GM21381 (cell line): ENCODE data around the gene CD46.

ENCODE experiments used
- ATAC-seq: cut with Tn5 transposase; IDR thresholded peaks from one replicate; pipeline ENCODE4 v1.9.1; 2021; ENCODE audit warnings: mild to moderate bottlenecking, moderate library complexity; ENCODE audit not compliant: unreplicated experiment

CD46 gene

DNA sequence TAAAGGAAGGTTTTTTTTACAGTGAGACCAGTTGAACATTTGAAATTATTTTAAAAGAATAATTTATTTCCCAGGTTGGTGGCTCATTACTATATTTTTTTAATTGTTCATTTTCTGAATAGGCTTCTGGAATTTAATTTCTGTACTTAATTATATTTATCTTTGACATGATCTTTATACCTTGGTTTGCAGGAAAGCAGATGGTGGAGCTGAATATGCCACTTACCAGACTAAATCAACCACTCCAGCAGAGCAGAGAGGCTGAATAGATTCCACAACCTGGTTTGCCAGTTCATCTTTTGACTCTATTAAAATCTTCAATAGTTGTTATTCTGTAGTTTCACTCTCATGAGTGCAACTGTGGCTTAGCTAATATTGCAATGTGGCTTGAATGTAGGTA, 41.5 kb downstream of the CD46 start:
- no peak for ATAC-seq

DNA sequence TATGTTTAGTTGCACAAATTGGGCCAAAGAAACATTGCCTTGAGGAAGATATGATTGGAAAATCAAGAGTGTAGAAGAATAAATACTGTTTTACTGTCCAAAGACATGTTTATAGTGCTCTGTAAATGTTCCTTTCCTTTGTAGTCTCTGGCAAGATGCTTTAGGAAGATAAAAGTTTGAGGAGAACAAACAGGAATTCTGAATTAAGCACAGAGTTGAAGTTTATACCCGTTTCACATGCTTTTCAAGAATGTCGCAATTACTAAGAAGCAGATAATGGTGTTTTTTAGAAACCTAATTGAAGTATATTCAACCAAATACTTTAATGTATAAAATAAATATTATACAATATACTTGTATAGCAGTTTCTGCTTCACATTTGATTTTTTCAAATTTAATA, 43.0 kb downstream of the CD46 start:
- no peak for ATAC-seq

DNA sequence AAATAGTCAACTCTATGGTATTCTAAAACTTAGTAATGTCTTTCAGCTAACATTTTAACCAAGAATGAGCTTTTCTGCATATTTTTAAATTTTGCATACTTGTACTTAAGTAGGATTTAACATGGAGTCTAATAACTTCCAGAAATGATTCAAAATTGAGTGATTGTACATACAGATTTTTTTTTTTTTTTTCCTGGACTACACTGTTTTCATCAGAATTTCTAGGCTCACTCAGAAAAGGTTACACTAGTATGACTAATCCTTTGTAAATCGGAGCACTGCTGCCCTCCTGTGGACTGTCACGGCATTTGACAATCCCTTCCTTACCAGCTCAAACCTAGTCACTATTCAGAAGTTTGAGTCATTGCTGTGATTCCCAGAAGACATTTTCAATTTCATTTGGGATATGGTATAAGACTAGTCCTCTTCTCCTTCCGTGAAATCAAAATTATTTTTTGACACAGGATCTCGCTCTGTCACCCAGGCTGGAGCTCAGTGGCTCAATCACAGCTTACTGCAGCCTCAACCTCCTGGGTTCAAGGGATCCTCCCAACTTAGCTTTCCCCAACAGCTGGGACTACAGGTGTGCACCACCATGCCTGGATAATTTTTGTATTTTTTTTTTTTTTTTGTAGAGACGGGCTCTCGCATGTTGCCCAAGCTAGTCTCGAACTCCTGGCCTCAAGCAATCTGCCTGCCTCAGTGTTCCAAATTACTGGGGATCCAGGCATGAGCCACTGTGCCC, 45.5 kb downstream of the CD46 start:
- ATAC-seq: peak; percentile 75

DNA sequence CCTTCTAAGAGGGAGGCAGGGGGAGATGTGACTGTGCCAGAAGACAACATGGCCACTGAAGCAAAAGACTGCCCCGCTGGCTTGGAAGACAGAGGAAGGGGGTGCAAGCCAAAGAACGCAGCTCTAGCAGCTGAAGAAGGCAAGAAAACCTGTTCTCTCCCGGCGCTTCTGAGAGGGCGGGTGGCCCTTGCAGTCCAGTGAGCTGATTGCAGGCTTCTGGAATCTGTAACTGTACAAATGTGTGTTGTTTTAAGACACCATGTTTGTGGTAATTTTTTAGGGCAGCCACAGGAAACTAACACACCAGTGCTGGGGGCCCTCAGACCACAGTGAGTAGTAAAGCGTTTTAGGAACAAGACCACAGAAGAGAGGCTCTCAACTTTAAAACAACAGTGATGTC, 47.0 kb downstream of the CD46 start:
- peak; percentile 41 for ATAC-seq

DNA sequence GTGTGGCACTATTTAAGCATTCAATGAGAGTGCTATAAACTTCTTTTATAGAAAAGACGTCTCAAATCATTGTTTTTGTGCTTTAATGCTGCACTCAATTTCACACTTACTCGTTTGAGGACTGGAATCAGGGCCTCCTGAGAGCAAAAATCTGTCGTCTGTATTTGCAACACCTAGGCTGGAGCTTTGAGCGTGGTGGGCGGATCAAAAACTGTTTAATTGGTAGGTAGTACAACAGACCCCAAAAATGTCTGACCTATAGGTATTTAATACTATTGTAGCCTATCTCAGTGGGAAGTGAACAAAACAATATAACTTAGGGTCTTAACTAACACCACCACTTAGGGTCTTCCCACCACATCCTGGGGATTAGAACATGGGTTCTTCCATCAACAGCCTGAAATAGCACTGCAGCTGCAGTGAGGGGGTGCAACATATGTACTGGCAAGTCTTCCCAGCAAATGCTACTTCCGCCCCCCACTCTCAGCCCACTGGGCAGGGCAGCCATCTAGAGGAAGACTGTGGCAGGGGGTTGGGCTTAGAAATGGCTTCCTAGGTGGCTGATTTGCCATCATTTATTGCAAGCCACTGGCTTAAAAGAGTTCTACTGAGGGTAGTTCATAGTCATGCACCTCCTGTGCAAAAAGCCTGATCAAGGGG, 48.3 kb downstream of the CD46 start:
- no peak for ATAC-seq

GRCh38 chr1:207801819-207802218, 50.0 kb downstream of the CD46 start:
- no peak for ATAC-seq

- ATAC-seq: no peak
These were observed 51.8 kb downstream of the CD46 start for GRCh38 chr1:207803678-207804077.

GRCh38 chr1:207804721-207805468, 53.0 kb downstream of the CD46 start:
- ATAC-seq: no peak

GRCh38 chr1:207805841-207806421, 54.1 kb downstream of the CD46 start:
- no peak for ATAC-seq

- ATAC-seq: no peak
These were observed 54.9 kb downstream of the CD46 start for GRCh38 chr1:207806531-207807325.

DNA sequence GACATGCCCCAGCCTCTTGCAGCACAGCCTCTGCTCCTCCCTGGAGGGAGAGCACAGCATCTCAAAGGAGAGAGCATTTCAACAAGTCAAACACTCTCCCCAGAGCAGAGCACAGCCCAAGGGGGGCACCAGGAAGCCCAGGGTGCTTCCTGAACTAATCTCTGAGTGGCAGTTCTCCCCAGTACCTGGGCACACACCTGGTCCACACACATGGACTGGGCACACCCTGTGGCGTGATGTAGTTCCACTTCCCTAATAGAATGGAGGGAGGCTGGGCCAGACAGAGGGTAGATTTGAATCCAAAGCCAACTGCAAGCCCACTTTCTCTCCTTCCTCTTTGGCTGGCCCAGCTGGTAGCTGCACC, 55.5 kb downstream of the CD46 start:
- ATAC-seq: no peak

- no peak for ATAC-seq
These were observed 56.0 kb downstream of the CD46 start for GRCh38 chr1:207807690-207808321.

GRCh38 chr1:207808322-207808705, 56.5 kb downstream of the CD46 start:
- ATAC-seq: no peak

GRCh38 chr1:207808911-207809555, 57.2 kb downstream of the CD46 start:
- ATAC-seq: no peak

DNA sequence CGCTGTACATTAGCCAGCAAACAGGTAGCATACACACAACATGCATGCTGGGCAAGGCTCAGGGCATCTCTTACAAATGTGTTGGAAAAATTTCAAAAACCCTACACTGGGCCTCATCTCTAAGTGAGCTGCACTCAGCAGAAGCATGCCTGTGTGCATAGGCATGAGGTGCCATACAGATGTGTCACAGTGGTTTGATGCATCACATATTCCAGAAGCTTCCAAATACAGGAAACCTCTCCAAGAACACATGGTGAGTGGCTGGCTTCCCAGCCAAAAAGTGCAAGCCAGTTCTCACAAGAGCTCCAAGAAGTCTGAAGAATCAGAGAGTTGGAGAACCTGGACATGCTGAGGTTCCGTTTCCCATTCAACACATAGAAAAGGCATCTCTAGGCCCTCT, 58.3 kb downstream of the CD46 start:
- no peak for ATAC-seq

GRCh38 chr1:207810606-207811295, 58.9 kb downstream of the CD46 start:
- ATAC-seq: no peak

DNA sequence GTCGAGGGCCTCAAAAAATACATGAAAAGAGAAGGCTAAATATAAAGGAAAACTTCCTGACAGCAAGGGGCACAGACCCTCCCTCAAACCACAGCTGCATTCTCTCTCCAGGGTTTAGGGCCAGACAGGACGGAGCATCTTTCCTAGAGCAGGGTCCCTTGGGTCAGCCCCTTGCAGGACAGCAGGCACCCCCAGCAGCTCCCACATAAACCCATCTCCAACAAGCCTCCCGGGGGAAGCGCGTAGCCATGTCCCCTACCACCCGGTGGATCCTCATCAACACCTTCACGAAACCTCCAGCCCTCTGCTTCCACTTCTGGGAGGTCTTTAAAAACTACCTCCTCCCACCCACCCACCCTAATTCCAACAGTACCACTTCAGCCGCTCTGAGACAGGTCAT, 59.5 kb downstream of the CD46 start:
- no peak for ATAC-seq

DNA sequence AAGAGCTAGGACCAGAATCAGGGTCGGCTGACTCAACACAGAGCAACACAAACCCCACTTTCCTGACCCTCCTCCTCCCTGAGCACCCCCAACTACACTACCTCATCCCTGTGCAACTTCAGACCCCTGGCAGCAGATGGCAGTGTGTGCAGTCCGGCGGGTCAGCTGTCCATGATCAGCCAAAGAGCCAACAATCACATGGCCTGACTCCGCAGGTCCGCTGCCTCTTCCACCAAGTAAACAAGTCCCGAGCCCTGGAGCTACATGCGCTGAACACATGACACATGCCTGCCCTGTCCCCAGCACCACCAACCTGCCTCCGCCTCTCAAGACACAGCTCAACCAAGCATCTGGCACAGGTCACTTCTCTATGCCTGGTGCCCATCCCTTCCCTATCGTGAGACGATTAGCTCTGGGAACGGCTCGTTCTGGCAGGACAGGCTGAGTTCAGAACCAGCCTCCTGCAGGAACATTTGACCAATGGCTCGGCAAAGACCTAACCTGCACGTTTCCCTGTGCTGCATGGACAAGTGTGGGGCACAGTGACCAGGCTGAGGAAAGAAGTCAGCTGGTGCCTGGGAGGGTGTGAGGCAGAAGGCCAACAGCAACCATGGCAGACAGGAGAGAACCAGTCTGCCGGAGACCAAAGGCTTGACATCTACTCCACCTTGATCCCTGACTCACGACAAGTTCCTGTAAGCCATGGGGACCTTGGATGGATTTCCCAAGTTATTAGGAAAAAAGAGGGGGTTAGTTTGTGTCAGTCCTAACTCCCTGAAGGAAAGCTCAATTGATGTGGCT, 60.3 kb downstream of the CD46 start:
- no peak for ATAC-seq
